Measurements from ENCODE around the gene UAP1L1.
A peak's percentile ranks its signal among the peaks of the same experiment; 100 is the strongest.
"Not testable (repeated sequence)": the region's sequence is repeated elsewhere in the genome, so short reads cannot be mapped to it uniquely, and the experiment has no call there.

UAP1L1 gene

DNA sequence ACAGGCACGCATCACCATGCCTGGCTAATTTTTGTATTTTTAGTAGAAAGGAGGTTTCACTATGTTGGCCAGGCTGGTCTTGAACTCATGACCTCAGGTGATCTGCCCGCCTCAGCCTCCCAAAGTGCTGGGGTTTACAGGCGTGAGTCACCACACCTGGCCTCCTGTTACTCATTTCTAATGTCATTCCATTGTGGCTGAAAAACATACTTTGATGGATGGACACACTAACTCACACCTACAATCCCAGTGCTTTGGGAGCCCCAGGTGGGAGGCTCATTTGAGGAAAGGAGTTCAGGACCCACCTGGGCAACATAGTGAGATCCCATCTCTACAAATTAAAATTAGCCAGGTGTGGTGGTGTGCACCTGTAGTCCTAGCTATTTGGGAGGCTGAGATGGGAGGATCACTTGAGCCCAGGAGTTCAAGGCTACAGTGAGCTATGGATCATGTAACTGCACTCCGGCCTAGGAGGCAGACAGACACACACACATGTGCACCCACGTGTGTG, 46.7 kb downstream of the UAP1L1 start:
- not testable (repeated sequence) for H2AFZ ChIP-seq (ENCODE audit: low read length); H4K8ac ChIP-seq (ENCODE audit: low read depth, low read length); H3K27me3 ChIP-seq (ENCODE audit: control insufficient read depth in 3 of 3, insufficient read depth in 3 of 3, low read depth in 1 of 3, low read length in 3 of 3); H3K4me3 ChIP-seq (ENCODE audit: low read length in 2 of 2); H3K79me1 ChIP-seq (ENCODE audit: low read depth, low read length); H3K4ac ChIP-seq (ENCODE audit: low read length); H3K4me2 ChIP-seq (ENCODE audit: insufficient read depth, low read length, poor library complexity, severe bottlenecking); H3K18ac ChIP-seq (ENCODE audit: low read length); H3K14ac ChIP-seq (ENCODE audit: low read length); H2BK5ac ChIP-seq (ENCODE audit: low read length); H3K9ac ChIP-seq (ENCODE audit: low read depth, low read length, poor library complexity); H3K9me3 ChIP-seq (replicated peaks in 1 of 2; ENCODE audit: control insufficient read depth in 2 of 2, insufficient read depth in 1 of 2, low read depth in 1 of 2, low read length in 2 of 2); H2AK5ac ChIP-seq (ENCODE audit: low read depth, low read length); H2BK15ac ChIP-seq (ENCODE audit: low read length); H2BK12ac ChIP-seq (ENCODE audit: low read length); H3K36me3 ChIP-seq (replicated peaks in 1 of 2; ENCODE audit: control insufficient read depth in 2 of 2, insufficient read depth in 2 of 2, low read length in 2 of 2); H2BK120ac ChIP-seq (ENCODE audit: low read depth, low read length); DNase-seq (ENCODE audit: low spot score); H4K91ac ChIP-seq (ENCODE audit: low read depth, low read length, poor library complexity); H3K23ac ChIP-seq (ENCODE audit: low read depth, low read length, poor library complexity); H3K27ac ChIP-seq (replicated peaks; ENCODE audit: low read length)
- peaks cover 4 to 17% of the 10 kb centered on the region in 2 donors for H3K4me1 ChIP-seq (ENCODE audit: control insufficient read depth in 2 of 2, insufficient read depth in 1 of 2, low read depth in 1 of 2, low read length in 2 of 2)
- WGBS, 2 donors (ENCODE audit: extremely low coverage in 2 of 2, insufficient read length in 2 of 2, insufficient replicate concordance in 1 of 2) = no CpG with 5 or more reads among the region's 5 CpGs

DNA sequence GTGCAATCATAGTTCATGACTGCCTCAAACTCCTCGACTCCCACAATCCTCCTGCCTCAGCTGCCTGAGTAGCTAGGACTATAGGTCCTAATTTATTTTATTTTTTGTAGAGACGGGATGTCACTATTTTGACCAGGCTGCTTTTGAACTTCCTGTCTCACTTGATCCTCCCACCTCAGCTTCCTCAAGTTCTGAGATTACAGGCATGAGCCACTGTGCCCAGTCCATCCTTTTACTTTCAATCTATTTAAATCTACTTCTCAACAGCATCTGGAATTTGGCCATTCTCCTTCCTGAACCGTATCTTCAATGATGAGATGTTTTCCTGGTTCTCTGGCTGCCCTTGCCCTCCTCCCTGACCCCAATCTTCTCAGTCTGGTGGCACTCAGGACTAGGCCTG, 49.5 kb downstream of the UAP1L1 start:
- Histone ChIP-seq H2AK5ac (ENCODE audit: low read depth, low read length) (no peak overlapping the region), H3K9ac (ENCODE audit: low read depth, low read length, poor library complexity) (no peak overlapping the region), H4K8ac (ENCODE audit: low read depth, low read length) (no peak overlapping the region), H2BK5ac (ENCODE audit: low read length) (no peak overlapping the region), H2BK15ac (ENCODE audit: low read length) (no peak overlapping the region), H2BK12ac (ENCODE audit: low read length) (no peak overlapping the region), H2BK120ac (ENCODE audit: low read depth, low read length) (no peak overlapping the region), H3K4me3 (ENCODE audit: low read length in 2 of 2) (no peak overlapping the region), H3K9me3 (replicated peaks in 1 of 2; ENCODE audit: control insufficient read depth in 2 of 2, insufficient read depth in 1 of 2, low read depth in 1 of 2, low read length in 2 of 2) (no peaks in the 10 kb centered on the region), H3K4me2 (ENCODE audit: insufficient read depth, low read length, poor library complexity, severe bottlenecking) (no peak overlapping the region), H3K27ac (replicated peaks; ENCODE audit: low read length) (no peak overlapping the region), H2AFZ (ENCODE audit: low read length) (no peak overlapping the region), H3K36me3 (replicated peaks in 1 of 2; ENCODE audit: control insufficient read depth in 2 of 2, insufficient read depth in 2 of 2, low read length in 2 of 2) (no peaks in the 10 kb centered on the region), H4K91ac (ENCODE audit: low read depth, low read length, poor library complexity) (no peak overlapping the region), H3K27me3 (ENCODE audit: control insufficient read depth in 3 of 3, insufficient read depth in 3 of 3, low read depth in 1 of 3, low read length in 3 of 3) (peaks cover 0 to 6% (median 2%) of the 10 kb centered on the region in 3 experiments), H3K4ac (ENCODE audit: low read length) (no peak overlapping the region), H3K14ac (ENCODE audit: low read length) (no peak overlapping the region), H3K4me1 (ENCODE audit: control insufficient read depth in 2 of 2, insufficient read depth in 1 of 2, low read depth in 1 of 2, low read length in 2 of 2) (peaks cover 6 to 17% of the 10 kb centered on the region in 2 donors), H3K79me1 (ENCODE audit: low read depth, low read length) (peaks cover 6% of the 10 kb centered on the region), H3K23ac (ENCODE audit: low read depth, low read length, poor library complexity) (no peak overlapping the region), H3K18ac (ENCODE audit: low read length) (no peak overlapping the region)
- no peak for DNase-seq (ENCODE audit: low spot score)
- WGBS, 2 donors (ENCODE audit: extremely low coverage in 2 of 2, insufficient read length in 2 of 2, insufficient replicate concordance in 1 of 2) = no CpG with 5 or more reads among the region's 3 CpGs

DNA sequence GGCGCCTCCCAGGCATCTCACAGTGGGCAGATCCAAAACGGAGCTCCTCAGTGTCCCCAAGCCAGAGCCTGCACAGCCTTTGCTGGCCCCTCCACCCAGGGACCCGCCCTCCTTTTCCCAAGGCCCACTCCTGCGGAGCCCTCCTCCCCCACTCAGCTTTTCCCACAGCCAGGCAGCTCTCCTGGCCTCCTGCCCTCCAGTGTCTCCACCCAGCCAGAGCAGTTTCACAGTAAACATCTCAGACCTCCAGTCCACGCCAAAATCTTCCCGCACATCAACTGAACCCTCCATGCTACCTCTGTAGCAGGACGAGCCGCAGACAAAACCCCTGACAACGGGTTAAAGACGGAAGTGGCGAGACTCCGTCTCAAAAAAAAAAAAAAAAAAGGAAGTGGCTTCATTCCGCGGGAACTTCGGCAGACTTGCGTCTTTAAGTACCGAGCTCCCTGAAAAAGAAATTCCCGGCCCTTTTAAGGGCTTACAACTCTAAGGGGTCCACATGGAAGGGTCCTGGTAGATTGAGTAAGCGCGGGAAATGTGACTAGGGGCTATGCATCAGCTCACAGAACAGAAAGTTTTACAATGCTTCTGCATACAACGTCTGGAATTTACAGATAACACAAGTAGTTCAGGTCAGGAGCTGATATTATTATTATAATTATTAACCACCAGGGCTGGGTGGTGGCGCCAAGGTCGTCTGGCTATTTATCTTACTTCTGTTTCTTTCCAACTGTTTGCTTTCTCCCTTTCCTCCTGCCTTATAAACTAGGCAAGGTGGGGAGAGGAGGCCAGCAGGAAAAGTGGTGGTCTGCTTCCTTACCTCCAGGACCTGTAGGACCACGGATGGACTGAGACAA, 50.2 kb downstream of the UAP1L1 start:
- no peak for DNase-seq (ENCODE audit: low spot score)

DNA sequence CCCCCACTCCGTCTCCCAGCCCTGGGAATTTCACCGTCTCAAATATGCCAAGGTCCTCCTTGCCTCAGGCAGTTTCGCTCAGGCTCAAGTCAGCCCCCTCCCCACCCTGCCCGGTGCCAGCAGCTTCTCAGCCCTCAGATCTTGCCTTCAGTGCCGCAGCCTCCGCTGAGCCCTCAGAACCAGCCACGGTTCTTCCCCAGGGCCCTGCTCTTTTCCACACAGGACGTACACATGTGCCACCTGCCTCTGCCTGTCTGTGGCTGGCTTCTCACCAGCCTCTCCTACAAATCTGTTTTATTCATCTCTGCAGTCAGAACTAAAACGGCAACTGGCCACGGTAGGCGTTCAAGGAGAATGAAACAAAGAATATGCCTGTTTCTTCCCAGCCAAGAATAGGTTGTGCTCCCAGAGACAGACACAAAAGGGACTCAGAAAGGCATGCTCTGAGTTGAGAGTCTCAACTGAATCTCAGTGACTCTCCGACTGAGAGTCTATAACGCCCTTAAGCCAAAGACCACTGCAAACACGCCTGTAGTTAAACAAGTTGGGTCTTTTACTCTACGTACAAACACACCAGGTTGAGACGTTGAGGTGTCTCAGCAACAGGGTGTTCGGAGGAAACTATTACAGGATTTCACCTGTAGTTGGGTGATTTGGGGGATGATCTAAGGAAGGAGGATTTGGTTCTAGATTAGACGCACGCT, 51.0 kb downstream of the UAP1L1 start:
- no peak overlapping the region for H2BK5ac ChIP-seq (ENCODE audit: low read length)
- no peak overlapping the region for H4K91ac ChIP-seq (ENCODE audit: low read depth, low read length, poor library complexity)
- no peak overlapping the region for H3K18ac ChIP-seq (ENCODE audit: low read length)
- H3K36me3 ChIP-seq (replicated peaks in 1 of 2; ENCODE audit: control insufficient read depth in 2 of 2, insufficient read depth in 2 of 2, low read length in 2 of 2) = no peaks in the 10 kb centered on the region
- peak overlapping the region; percentile 81 for H3K4me2 ChIP-seq (ENCODE audit: insufficient read depth, low read length, poor library complexity, severe bottlenecking)
- peaks cover 6 to 15% of the 10 kb centered on the region in 2 donors for H3K4me1 ChIP-seq (ENCODE audit: control insufficient read depth in 2 of 2, insufficient read depth in 1 of 2, low read depth in 1 of 2, low read length in 2 of 2)
- H3K9me3 ChIP-seq (replicated peaks in 1 of 2; ENCODE audit: control insufficient read depth in 2 of 2, insufficient read depth in 1 of 2, low read depth in 1 of 2, low read length in 2 of 2) = no peaks in the 10 kb centered on the region
- no peak overlapping the region for H2BK12ac ChIP-seq (ENCODE audit: low read length)
- H3K27ac ChIP-seq (replicated peaks; ENCODE audit: low read length) = no peak overlapping the region
- H2AFZ ChIP-seq (ENCODE audit: low read length) = no peak overlapping the region
- H2BK15ac ChIP-seq (ENCODE audit: low read length) = no peak overlapping the region
- H2BK120ac ChIP-seq (ENCODE audit: low read depth, low read length) = no peak overlapping the region
- H3K4me3 ChIP-seq (ENCODE audit: low read length in 2 of 2) = peak overlapping the region in 1 of 2 donors; percentile 93
- no peak overlapping the region for H3K4ac ChIP-seq (ENCODE audit: low read length)
- H3K79me1 ChIP-seq (ENCODE audit: low read depth, low read length) = peaks cover 6% of the 10 kb centered on the region
- no CpG with 5 or more reads among the region's 19 CpGs for WGBS, 2 donors (ENCODE audit: extremely low coverage in 2 of 2, insufficient read length in 2 of 2, insufficient replicate concordance in 1 of 2)
- H3K14ac ChIP-seq (ENCODE audit: low read length) = no peak overlapping the region
- H4K8ac ChIP-seq (ENCODE audit: low read depth, low read length) = peak overlapping the region; percentile 67
- peak overlapping the region; percentile 4 for H3K23ac ChIP-seq (ENCODE audit: low read depth, low read length, poor library complexity)
- peaks cover 0 to 6% (median 2%) of the 10 kb centered on the region in 3 experiments for H3K27me3 ChIP-seq (ENCODE audit: control insufficient read depth in 3 of 3, insufficient read depth in 3 of 3, low read depth in 1 of 3, low read length in 3 of 3)
- no peak for DNase-seq (ENCODE audit: low spot score)
- peak overlapping the region; percentile 97 for H2AK5ac ChIP-seq (ENCODE audit: low read depth, low read length)
- no peak overlapping the region for H3K9ac ChIP-seq (ENCODE audit: low read depth, low read length, poor library complexity)

More for the DNA sequence above, 50.2 kb downstream of the UAP1L1 start:
- no peak overlapping the region for H2AFZ ChIP-seq (ENCODE audit: low read length)
- H3K4me2 ChIP-seq (ENCODE audit: insufficient read depth, low read length, poor library complexity, severe bottlenecking) = no peak overlapping the region
- no peak overlapping the region for H4K91ac ChIP-seq (ENCODE audit: low read depth, low read length, poor library complexity)
- H3K9ac ChIP-seq (ENCODE audit: low read depth, low read length, poor library complexity) = no peak overlapping the region
- no peak overlapping the region for H2BK12ac ChIP-seq (ENCODE audit: low read length)
- H4K8ac ChIP-seq (ENCODE audit: low read depth, low read length) = no peak overlapping the region
- H3K23ac ChIP-seq (ENCODE audit: low read depth, low read length, poor library complexity) = peak overlapping the region; percentile 4
- H2BK15ac ChIP-seq (ENCODE audit: low read length) = no peak overlapping the region
- H3K4ac ChIP-seq (ENCODE audit: low read length) = no peak overlapping the region
- H2BK5ac ChIP-seq (ENCODE audit: low read length) = no peak overlapping the region
- H2BK120ac ChIP-seq (ENCODE audit: low read depth, low read length) = no peak overlapping the region
- peak overlapping the region in 1 of 2 donors; percentile 93 for H3K4me3 ChIP-seq (ENCODE audit: low read length in 2 of 2)
- H3K4me1 ChIP-seq (ENCODE audit: control insufficient read depth in 2 of 2, insufficient read depth in 1 of 2, low read depth in 1 of 2, low read length in 2 of 2) = peaks cover 6 to 15% of the 10 kb centered on the region in 2 donors
- no CpG with 5 or more reads among the region's 24 CpGs for WGBS, 2 donors (ENCODE audit: extremely low coverage in 2 of 2, insufficient read length in 2 of 2, insufficient replicate concordance in 1 of 2)
- no peaks in the 10 kb centered on the region for H3K9me3 ChIP-seq (replicated peaks in 1 of 2; ENCODE audit: control insufficient read depth in 2 of 2, insufficient read depth in 1 of 2, low read depth in 1 of 2, low read length in 2 of 2)
- H3K14ac ChIP-seq (ENCODE audit: low read length) = no peak overlapping the region
- H3K36me3 ChIP-seq (replicated peaks in 1 of 2; ENCODE audit: control insufficient read depth in 2 of 2, insufficient read depth in 2 of 2, low read length in 2 of 2) = no peaks in the 10 kb centered on the region
- peaks cover 0 to 6% (median 2%) of the 10 kb centered on the region in 3 experiments for H3K27me3 ChIP-seq (ENCODE audit: control insufficient read depth in 3 of 3, insufficient read depth in 3 of 3, low read depth in 1 of 3, low read length in 3 of 3)
- H3K18ac ChIP-seq (ENCODE audit: low read length) = no peak overlapping the region
- H3K79me1 ChIP-seq (ENCODE audit: low read depth, low read length) = peaks cover 6% of the 10 kb centered on the region
- H2AK5ac ChIP-seq (ENCODE audit: low read depth, low read length) = no peak overlapping the region
- no peak overlapping the region for H3K27ac ChIP-seq (replicated peaks; ENCODE audit: low read length)

Data from neuronal stem cell (in vitro differentiated cells).